ENCODE data around the gene SPATS1. TPM values are rescaled to one million over a fixed set of nuclear protein-coding genes. Genes with fewer than 3 reads are reported as not detected.
A peak's percentile ranks its signal among the peaks of the same experiment; 100 is the strongest.

Gene SPATS1
- total RNA-seq, 2 experiments from 2014 or later: not detected

- CTCF ChIA-PET: interaction anchor here (1.0 to 1.7 kb wide), 2 partner anchors 10 to 35 kb away, joined by 3 to 4 read pairs; partner anchors contain the start of gene AARS2
- H3K27me3 ChIP-seq (ENCODE audit: control insufficient read depth in 1 of 2, insufficient read depth in 2 of 2, low read length in 2 of 2): peaks cover 3% of the 10 kb centered on the region in 2 experiments
- TF ChIP-seq CTCF (IDR thresholded peaks at IDR 0.05): no peak
- H3K9me3 ChIP-seq (ENCODE audit: control insufficient read depth in 1 of 2, insufficient read depth in 1 of 2, low read length in 2 of 2): no peaks in the 10 kb centered on the region
- H3K27ac ChIP-seq (ENCODE audit: low read depth in 1 of 2, low read length in 2 of 2): no peak overlapping the region
- peaks cover 70% of the 10 kb centered on the region for H3K36me3 ChIP-seq (ENCODE audit: insufficient read depth, low read length)
- H3K9me3 Mint-ChIP-seq: no peaks in the 10 kb centered on the region
- peaks cover 2% of the 10 kb centered on the region for H3K4me1 Mint-ChIP-seq (ENCODE audit: low read depth)
- ATAC-seq (ENCODE audit: poor library complexity): no peak
- H3K4me3 Mint-ChIP-seq: no peak overlapping the region
- POLR2A ChIA-PET: no interaction called here
- H3K27me3 Mint-ChIP-seq: no peaks in the 10 kb centered on the region
- H3K4me3 ChIP-seq (ENCODE audit: low read length): no peak overlapping the region
- intact Hi-C loops (cut with DNase I, micrococcal nuclease): no loop called here
- DNase-seq: no peak
- H3K27ac Mint-ChIP-seq: no peak overlapping the region
- peaks cover 68% of the 10 kb centered on the region for H3K36me3 Mint-ChIP-seq (ENCODE audit: low read depth)
- H3K4me1 ChIP-seq (ENCODE audit: insufficient read depth, low read length): peaks cover 5% of the 10 kb centered on the region
Observed at GRCh38 chr6:44302856-44303255, 39.6 kb upstream of the SPATS1 start.

- H3K36me3 ChIP-seq (ENCODE audit: insufficient read depth, low read length): peaks cover 75% of the 10 kb centered on the region
- H3K4me1 ChIP-seq (ENCODE audit: insufficient read depth, low read length): no peaks in the 10 kb centered on the region
- CTCF ChIA-PET: interaction anchor here (1.0 to 1.9 kb wide), 2 partner anchors 11 to 36 kb away, joined by 3 to 6 read pairs; no protein-coding TSS in a partner anchor
- DNase-seq (no peak), ATAC-seq (ENCODE audit: poor library complexity) (no peak)
- Mint-ChIP-seq H3K27ac (no peak overlapping the region), H3K27me3 (no peaks in the 10 kb centered on the region), H3K4me3 (no peak overlapping the region), H3K36me3 (ENCODE audit: low read depth) (peaks cover 74% of the 10 kb centered on the region), H3K9me3 (no peaks in the 10 kb centered on the region), H3K4me1 (ENCODE audit: low read depth) (no peaks in the 10 kb centered on the region)
- no peak overlapping the region for H3K27ac ChIP-seq (ENCODE audit: low read depth in 1 of 2, low read length in 2 of 2)
- POLR2A ChIA-PET: no interaction called here
- no peak for TF ChIP-seq CTCF (IDR thresholded peaks at IDR 0.05)
- H3K27me3 ChIP-seq (ENCODE audit: control insufficient read depth in 1 of 2, insufficient read depth in 2 of 2, low read length in 2 of 2): no peaks in the 10 kb centered on the region
- H3K9me3 ChIP-seq (ENCODE audit: control insufficient read depth in 1 of 2, insufficient read depth in 1 of 2, low read length in 2 of 2): no peaks in the 10 kb centered on the region
- intact Hi-C loops (cut with DNase I, micrococcal nuclease): loop anchor here (1.0 kb wide), 3 partner anchors 35 to 132 kb away; no protein-coding TSS in a partner anchor
- H3K4me3 ChIP-seq (ENCODE audit: low read length): no peak overlapping the region
Observed at GRCh38 chr6:44303842-44304241, 38.6 kb upstream of the SPATS1 start.

GRCh38 chr6:44304282-44305199 lies 37.9 kb upstream of the SPATS1 start:
- Histone ChIP-seq H3K27ac (ENCODE audit: low read depth in 1 of 2, low read length in 2 of 2) (no peak overlapping the region), H3K9me3 (ENCODE audit: control insufficient read depth in 1 of 2, insufficient read depth in 1 of 2, low read length in 2 of 2) (no peaks in the 10 kb centered on the region), H3K4me3 (ENCODE audit: low read length) (no peak overlapping the region), H3K36me3 (ENCODE audit: insufficient read depth, low read length) (peaks cover 82% of the 10 kb centered on the region), H3K4me1 (ENCODE audit: insufficient read depth, low read length) (no peaks in the 10 kb centered on the region), H3K27me3 (ENCODE audit: control insufficient read depth in 1 of 2, insufficient read depth in 2 of 2, low read length in 2 of 2) (no peaks in the 10 kb centered on the region)
- Mint-ChIP-seq H3K27me3 (no peaks in the 10 kb centered on the region), H3K36me3 (ENCODE audit: low read depth) (peaks cover 81% of the 10 kb centered on the region), H3K4me3 (no peak overlapping the region), H3K4me1 (ENCODE audit: low read depth) (peaks cover under 1% of the 10 kb centered on the region), H3K9me3 (no peaks in the 10 kb centered on the region), H3K27ac (no peak overlapping the region)
- ATAC-seq (ENCODE audit: poor library complexity) (peak; percentile 80), DNase-seq (peak; percentile 18 to 68 (median 36))
- peak; percentile 80 for TF ChIP-seq CTCF (IDR thresholded peaks at IDR 0.05)
- CTCF ChIA-PET: interaction anchor here (0.5 to 2.9 kb wide), 12 partner anchors 8 to 106 kb away, joined by 3 to 24 read pairs (median 4); partner anchors contain the start of genes AARS2 and TMEM151B
- POLR2A ChIA-PET: interaction anchor here (1.6 kb wide), 1 partner anchor 57 kb away, joined by 4 read pairs; the partner anchor contains the start of gene HSP90AB1
- intact Hi-C loops (cut with DNase I, micrococcal nuclease): loop anchor here (1.0 kb wide), 3 partner anchors 35 to 132 kb away; no protein-coding TSS in a partner anchor

All from CD4-positive, alpha-beta T cell (primary cell).